Ascending aorta (tissue), 2 donors: ENCODE results near the gene ORAI2. TPM values are rescaled to one million over a fixed set of nuclear protein-coding genes. Genes with fewer than 3 reads are reported as not detected.
"Not testable (repeated sequence)": the region's sequence is repeated elsewhere in the genome, so short reads cannot be mapped to it uniquely, and the experiment has no call there.

Source experiments
- DNase-seq, 2 donors: peaks; one replicate each; pipeline ENCODE4 v3.0.0-alpha.2; 2019; ENCODE audit warnings: low spot score in 2 of 2
- H3K27ac ChIP-seq, 2 donors: fragments of 200-600 bp; sonication (generic); one replicate each; pipeline ENCODE4 v1.5.1; 2016 to 2017; ENCODE audit warnings: mild to moderate bottlenecking in 1 of 2
- H3K27me3 ChIP-seq: fragments of 200-600 bp; sonication (generic); one replicate; pipeline ENCODE4 v1.5.1; 2017
- H3K36me3 ChIP-seq, 2 donors: fragments of 200-600 bp; sonication (generic); one replicate each; pipeline ENCODE4 v1.5.1; 2016
- H3K4me1 ChIP-seq, 2 donors: fragments of 200-600 bp; sonication (generic); one replicate each; pipeline ENCODE4 v1.5.1; 2016 to 2017; ENCODE audit warnings: mild to moderate bottlenecking in 1 of 2
- H3K4me3 ChIP-seq, 2 donors: fragments of 200-600 bp; sonication (generic); one replicate each; pipeline ENCODE4 v1.5.1; 2016 to 2017; ENCODE audit warnings: mild to moderate bottlenecking in 1 of 2
- H3K9me3 ChIP-seq, 2 donors: fragments of 200-600 bp; sonication (generic); one replicate each; pipeline ENCODE4 v1.5.1; 2016
- intact Hi-C: fragments of 100-400 bp; cut with DNase I; formaldehyde crosslinking; loops from one replicate; pipeline ENCODE4 v1.15.1; 2023
- total RNA-seq: library from RNA; depleted of rRNA; stranded (reverse); fragments of >200 nt; gene quantifications from one replicate; pipeline ENCODE4 v1.1.0, GENCODE V29; 2016
- TF ChIP-seq, protein P1 (sequence below), 3 experiments: fragments of 200-600 bp in 2 of 3; fragments of 450-650 bp in 1 of 3; sonication (generic) in 2 of 3; IDR thresholded peaks; one replicate each; pipeline ENCODE4 v1.5.1; 2016 to 2019; ENCODE audit warnings: antibody characterized with exemption in 3 of 3, mild to moderate bottlenecking in 1 of 3, moderate library complexity in 1 of 3

The ORAI2 gene
- total RNA-seq, 1 donor from 2014 or later = 45.1 TPM

DNA sequence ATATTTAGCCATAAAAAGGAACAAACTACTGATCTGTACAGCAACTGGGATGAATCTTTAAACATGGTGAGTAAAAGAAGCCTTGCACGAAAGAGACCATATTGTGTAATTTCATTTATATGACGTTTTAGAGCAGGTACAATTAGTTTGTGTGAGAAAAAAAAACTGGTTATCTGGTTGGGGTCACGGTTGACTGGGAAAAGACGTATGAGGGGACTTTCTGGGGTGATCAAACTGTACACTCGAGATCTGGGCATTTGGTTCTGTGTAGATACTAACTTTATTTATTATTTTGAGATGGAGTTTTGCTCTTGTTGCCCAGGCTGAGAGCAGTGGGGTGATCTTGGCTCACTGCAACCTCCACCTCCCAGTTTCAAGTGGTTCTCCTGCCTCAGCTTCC, 33.0 kb upstream of the ORAI2 start:
- TF ChIP-seq, protein P1, sequence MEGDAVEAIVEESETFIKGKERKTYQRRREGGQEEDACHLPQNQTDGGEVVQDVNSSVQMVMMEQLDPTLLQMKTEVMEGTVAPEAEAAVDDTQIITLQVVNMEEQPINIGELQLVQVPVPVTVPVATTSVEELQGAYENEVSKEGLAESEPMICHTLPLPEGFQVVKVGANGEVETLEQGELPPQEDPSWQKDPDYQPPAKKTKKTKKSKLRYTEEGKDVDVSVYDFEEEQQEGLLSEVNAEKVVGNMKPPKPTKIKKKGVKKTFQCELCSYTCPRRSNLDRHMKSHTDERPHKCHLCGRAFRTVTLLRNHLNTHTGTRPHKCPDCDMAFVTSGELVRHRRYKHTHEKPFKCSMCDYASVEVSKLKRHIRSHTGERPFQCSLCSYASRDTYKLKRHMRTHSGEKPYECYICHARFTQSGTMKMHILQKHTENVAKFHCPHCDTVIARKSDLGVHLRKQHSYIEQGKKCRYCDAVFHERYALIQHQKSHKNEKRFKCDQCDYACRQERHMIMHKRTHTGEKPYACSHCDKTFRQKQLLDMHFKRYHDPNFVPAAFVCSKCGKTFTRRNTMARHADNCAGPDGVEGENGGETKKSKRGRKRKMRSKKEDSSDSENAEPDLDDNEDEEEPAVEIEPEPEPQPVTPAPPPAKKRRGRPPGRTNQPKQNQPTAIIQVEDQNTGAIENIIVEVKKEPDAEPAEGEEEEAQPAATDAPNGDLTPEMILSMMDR (IDR thresholded peaks at IDR 0.05) = no peak
- H3K27me3 ChIP-seq = no peaks in the 10 kb centered on the region
- H3K36me3 ChIP-seq = peaks cover 43 to 56% of the 10 kb centered on the region in 2 donors
- peaks cover 5 to 6% of the 10 kb centered on the region in 2 donors for H3K4me1 ChIP-seq
- no peak overlapping the region for H3K27ac ChIP-seq
- intact Hi-C loops = no loop called here
- no peaks in the 10 kb centered on the region for H3K9me3 ChIP-seq
- no peak for DNase-seq
- H3K4me3 ChIP-seq = no peak overlapping the region

DNA sequence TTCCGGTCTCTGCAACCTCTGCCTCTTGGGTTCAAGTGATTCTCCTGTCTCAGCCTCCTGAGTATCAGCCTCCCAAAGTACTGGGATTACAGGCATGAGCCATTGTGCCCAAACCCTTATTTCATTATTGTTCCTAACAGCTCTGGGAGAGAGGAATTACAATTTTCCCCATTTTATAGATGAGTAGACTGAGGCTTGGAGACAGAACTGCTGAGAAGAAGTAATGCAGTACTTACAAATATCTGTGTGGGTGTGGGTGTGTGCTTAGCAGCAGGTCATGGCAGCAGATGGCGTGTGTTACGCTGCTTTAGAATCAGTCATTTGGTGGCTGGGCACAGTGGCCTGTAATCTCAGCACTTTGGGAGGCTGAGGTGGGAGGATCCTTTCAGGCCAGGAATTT, 29.8 kb upstream of the ORAI2 start:
- peaks cover 71 to 87% of the 10 kb centered on the region in 2 donors for H3K36me3 ChIP-seq
- H3K4me1 ChIP-seq = no peaks in the 10 kb centered on the region
- no peaks in the 10 kb centered on the region for H3K27me3 ChIP-seq
- DNase-seq = no peak
- no peak overlapping the region for H3K27ac ChIP-seq
- no peaks in the 10 kb centered on the region for H3K9me3 ChIP-seq
- TF ChIP-seq, protein P1 (IDR thresholded peaks at IDR 0.05) = no peak
- H3K4me3 ChIP-seq = no peak overlapping the region
- intact Hi-C loops = no loop called here

DNA sequence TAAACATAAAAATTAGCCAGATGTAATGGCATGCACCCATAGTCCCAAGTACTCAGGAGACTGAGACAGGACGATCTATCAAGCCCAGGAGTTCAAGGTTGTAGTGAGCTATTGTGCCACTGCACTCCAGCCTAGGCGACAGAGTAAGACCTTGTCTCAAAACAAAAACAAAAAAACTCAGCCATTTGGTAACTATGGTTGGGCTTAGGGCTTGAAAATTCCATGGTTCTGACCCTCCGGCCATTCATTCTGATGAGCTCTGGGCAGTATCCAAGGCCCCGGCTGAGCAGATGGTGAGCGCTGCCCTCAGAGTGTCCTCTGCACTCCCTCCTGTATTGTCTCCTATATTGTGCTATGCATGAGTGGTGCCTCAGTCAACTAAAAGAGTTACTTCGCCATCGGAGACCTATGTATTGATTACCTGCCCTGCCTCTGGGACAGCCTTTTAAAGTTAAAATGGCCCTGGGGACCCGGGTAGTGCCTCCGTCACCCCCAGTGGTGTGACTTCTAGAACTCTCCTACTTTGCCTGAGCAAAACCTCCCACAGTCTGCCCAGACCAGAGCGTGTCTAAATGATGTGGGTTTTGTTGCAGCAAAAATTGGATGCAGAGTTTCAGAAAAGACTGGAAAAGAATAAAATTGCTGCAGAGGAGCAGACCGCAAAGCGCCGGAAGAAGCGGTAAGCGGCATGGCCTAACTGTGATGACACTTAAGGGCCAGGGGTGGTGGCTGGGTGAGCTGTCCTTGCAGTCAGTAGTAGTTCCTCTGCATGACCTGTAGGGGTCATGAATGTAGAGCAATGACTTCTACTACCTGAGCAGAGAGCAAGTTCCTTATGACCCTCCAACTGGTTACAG, 29.1 kb upstream of the ORAI2 start:
- no peaks in the 10 kb centered on the region for H3K4me1 ChIP-seq
- H3K9me3 ChIP-seq = no peaks in the 10 kb centered on the region
- no peak for DNase-seq
- peaks cover 77 to 91% of the 10 kb centered on the region in 2 donors for H3K36me3 ChIP-seq
- TF ChIP-seq, protein P1 (IDR thresholded peaks at IDR 0.05) = peak; percentile 35 to 51 (median 39)
- intact Hi-C loops = no loop called here
- no peaks in the 10 kb centered on the region for H3K27me3 ChIP-seq
- H3K27ac ChIP-seq = no peak overlapping the region
- no peak overlapping the region for H3K4me3 ChIP-seq

DNA sequence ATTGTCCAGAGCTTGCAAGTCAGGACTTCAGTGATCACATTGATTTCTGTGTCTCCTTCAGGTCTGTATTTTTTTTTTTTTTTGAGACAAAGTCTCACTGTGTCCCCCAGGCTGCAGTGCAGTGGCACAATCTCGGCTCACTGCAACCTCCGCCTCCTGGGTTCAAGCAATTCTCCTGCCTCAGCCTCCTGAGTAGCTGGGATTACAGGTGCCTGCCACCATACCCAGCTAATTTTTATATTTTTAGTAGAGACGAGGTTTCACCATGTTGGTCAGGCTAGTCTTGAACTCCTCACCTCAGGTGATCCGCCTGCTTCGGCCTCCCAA, 28.6 kb upstream of the ORAI2 start:
- H3K9me3 ChIP-seq, H3K27me3 ChIP-seq, H3K4me3 ChIP-seq, H3K27ac ChIP-seq, H3K4me1 ChIP-seq, DNase-seq, intact Hi-C loops: not testable (repeated sequence)
- H3K36me3 ChIP-seq = peaks cover 78 to 91% of the 10 kb centered on the region in 2 donors

DNA sequence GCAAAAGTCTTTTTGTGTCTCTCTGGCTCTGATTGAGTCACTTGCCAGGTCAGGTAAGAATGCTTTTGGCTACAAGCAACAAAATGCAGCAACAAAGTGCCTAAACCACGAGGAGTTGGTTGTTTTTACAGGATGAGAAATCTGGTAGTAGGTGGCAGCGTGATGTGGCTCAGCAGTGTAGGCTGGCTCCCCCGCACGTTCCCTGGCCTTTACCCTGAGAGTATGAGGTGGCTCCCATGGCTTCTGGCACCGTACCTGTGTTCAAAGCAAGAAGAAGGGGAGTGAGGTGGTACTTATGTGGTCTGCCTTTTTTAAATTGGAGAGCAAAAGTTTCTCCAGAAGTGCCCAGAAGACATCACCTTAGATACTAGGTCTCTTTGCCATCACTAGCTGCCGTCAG, 25.5 kb upstream of the ORAI2 start:
- Histone ChIP-seq H3K27me3 (no peaks in the 10 kb centered on the region), H3K9me3 (no peaks in the 10 kb centered on the region), H3K36me3 (peaks cover 77 to 87% of the 10 kb centered on the region in 2 donors), H3K4me1 (no peaks in the 10 kb centered on the region), H3K4me3 (no peak overlapping the region), H3K27ac (no peak overlapping the region)
- no peak for DNase-seq
- intact Hi-C loops = no loop called here
- TF ChIP-seq, protein P1 (IDR thresholded peaks at IDR 0.05) = no peak

DNA sequence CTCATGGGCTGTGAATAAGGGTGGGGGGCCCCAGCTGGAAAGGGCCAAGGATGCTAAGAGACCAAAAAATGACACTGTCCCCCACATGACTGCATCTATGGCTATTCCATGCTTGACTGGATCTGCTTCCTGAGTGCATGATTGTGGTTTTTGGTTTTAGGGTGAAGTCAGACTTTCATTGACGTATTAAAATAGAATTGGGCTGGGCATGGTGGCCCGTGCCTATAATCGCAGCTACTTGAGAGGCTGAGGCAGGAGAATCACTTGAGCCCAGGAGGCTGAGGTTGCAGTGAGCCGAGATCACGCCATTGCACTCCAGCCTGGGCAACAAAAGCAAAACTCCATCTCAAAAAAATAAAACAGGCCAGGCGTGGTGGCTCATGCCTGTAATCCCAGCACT, 24.8 kb upstream of the ORAI2 start:
- intact Hi-C loops = not testable (repeated sequence)

More for the DNA sequence above, 24.8 kb upstream of the ORAI2 start:
- H3K27ac ChIP-seq, H3K4me1 ChIP-seq, H3K4me3 ChIP-seq, H3K27me3 ChIP-seq, DNase-seq, H3K9me3 ChIP-seq: not testable (repeated sequence)
- peaks cover 78 to 86% of the 10 kb centered on the region in 2 donors for H3K36me3 ChIP-seq
